ENCODE measurements around the gene RANBP10.

RANBP10 gene

DNA sequence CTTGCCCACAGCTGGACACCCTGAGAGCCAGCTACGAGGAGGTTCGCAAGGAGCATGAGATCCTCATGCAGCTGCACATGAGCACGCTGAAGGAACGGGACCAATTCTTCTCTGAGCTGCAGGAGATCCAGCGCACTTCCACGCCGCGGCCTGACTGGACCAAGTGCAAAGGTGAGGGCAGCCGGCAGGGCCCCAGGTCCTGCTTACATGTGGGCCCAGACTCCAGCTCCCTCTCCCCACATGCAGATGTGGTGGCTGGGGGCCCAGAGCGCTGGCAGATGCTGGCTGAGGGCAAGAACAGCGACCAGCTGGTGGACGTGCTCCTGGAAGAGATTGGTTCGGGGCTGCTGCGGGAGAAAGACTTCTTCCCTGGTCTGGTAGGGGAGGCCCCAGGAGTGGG, 19.5 kb upstream of the RANBP10 start:
- no peak for DNase-seq (ENCODE audit: low spot score)

DNA sequence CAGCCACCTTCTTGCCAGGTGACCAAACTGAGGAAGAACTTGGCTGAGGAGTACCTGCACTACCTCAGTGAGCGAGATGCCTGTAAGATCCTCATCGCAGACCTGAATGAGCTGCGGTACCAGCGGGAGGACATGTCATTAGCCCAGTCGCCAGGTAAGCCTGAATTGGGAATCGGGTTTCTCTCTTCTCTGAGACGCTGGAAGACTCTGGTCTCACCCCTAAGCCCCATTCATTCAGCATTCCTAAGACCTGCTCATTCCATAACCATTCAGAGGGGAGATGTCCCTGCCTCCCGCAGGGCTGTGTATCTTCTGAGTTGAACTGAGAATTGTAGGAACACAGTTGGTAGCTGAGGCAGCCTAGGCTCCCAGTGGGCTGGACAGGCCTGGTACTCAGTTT, 18.8 kb upstream of the RANBP10 start:
- DNase-seq (ENCODE audit: low spot score) = no peak

DNA sequence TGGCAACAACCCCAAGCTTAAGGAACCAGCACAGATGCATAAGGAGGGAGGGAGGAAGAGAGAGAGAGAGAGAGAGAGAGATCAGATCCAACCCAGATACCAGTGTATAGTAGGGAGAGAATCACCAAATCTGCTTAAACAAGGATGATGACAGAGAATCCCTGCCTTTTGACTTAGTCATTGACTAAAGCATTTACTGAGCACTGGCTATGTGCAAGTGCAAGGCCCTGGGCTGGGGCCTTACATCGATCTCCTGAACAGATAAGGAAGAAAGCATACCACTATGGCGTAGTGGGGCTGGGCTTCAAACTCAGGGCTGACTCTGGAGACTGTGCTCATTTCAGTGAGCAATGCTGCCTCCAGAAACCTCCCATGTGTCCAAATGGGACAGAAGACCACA, 16.2 kb upstream of the RANBP10 start:
- DNase-seq (ENCODE audit: low spot score) = no peak

DNA sequence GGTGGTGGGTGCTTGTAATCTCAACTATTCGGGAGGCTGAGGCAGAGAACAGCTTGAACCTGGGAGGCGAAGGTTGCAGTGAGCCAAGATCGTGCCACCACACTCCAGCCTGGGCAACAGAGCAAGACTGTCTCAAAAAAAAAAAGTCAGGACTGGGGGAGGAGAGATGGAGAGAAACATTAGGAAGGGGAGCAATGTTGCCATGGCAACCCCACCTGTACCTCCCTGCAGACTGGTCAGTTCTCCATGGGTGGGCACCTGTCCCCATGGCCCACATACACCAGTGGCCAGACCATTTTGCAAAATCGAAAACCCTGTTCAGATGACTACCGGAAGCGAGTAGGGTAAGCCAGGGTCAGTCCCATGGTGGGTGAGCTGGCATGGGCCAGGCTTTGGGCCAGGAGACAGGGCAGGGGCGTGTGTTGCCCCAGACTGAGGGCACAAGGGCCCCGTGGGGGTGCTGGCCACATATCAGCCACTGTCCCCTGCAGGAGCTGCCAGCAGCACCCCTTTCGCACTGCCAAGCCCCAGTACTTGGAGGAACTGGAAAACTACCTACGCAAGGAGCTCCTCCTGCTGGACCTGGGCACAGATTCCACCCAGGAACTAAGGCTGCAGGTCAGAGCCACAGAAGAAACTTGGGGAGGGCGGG, 14.4 kb upstream of the RANBP10 start:
- DNase-seq (ENCODE audit: low spot score) = no peak

DNA sequence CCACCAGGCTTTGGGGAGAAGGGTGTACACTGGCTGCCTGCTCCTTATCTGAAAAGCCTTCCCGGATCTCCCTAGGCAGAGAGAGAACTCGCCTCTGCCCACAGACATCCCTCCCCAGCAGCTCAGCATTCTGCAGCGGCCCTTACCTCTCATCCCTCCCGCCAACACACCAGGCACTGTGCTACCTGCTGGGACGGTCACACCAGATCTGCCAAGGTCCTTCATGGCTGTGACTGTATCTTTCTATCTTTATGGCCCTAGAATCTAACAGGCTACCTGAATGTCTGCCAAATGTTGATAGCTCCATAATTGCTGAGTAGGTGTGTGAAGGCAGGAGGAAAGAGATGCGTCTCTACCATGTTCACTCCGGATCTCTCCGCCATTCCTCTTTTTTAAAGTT, 8.2 kb upstream of the RANBP10 start:
- no peak for DNase-seq (ENCODE audit: low spot score)

DNA sequence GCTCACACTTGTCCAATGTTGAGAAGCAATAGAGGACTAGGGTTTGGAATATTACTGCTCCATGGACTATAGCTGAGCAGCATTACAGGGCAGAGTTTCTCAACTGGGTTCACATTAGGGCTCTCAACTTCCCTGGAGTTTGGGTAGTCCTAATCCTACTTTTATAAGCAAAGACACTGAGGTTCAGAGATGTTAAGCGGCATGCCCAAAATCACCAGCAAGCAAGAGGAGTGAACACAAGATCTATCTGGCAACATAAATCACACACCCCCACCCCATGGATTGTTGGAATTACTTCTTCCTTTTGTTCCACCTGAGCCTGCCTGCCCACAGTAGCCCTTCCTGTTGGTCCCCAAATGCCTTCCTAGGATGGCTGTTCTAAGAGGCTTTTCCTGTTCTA, 5.5 kb upstream of the RANBP10 start:
- DNase-seq (ENCODE audit: low spot score) = no peak

DNA sequence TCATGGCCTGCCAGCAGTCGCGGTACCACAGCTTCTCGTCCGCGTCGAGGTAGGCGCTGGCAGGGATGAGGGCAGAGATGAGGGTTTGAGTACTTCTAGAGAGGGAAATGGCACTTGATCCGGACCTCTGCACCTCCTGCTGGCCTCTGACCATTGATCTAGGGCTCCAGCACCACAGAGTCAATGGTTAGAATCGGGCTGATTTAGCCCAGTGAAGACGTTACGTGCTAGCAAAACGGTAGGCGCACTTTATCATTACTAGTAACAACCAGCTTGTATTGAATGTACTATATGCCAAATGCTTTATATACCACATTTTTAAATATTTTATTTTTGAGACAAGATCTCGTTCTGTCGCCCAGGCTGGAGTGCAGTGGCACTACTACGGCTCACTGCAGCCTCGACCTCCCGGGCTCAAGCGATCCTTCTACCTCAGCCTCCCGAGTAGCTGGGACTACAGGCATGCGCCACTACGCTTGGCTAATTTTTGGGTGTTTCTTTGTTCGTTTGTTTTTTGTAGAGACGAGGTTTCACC, 855 bp upstream of the RANBP10 start:
- DNase-seq (ENCODE audit: low spot score) = no peak

DNA sequence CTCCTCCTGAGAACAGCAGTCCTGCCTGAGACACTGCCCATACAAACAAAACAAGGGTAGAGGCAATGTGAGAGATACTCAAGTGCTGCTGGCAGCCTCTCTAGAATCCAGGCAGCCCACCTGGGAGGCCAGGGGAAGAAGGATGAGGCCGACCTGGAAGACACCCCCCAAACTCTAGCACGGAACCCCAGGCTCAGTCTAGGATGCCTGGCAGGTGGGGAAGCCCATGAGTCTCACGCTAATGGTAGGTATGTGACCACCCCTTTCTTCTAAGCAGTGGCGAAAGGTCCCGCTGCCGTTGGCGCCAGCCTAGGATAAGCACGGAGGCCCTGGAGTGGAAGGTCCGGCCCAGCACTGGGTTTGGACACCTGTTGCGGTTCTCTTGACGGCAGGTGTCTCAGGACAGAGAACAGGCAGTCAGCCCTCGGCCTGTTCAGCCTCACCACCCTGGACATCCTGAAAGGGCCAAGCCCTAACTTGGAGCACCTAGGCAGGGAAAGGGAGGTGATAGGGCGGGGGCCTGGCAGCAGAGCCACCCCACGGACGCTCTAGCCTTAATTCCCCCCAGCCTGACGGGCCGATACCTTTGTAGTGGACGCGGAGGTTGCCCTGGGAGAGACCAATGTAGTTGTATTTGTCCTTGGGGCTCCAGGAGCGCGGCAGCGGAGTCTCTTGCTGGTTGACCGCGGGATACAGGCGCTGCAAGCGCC, 487 bp downstream of the RANBP10 start:
- DNase-seq (ENCODE audit: low spot score) = no peak

DNA sequence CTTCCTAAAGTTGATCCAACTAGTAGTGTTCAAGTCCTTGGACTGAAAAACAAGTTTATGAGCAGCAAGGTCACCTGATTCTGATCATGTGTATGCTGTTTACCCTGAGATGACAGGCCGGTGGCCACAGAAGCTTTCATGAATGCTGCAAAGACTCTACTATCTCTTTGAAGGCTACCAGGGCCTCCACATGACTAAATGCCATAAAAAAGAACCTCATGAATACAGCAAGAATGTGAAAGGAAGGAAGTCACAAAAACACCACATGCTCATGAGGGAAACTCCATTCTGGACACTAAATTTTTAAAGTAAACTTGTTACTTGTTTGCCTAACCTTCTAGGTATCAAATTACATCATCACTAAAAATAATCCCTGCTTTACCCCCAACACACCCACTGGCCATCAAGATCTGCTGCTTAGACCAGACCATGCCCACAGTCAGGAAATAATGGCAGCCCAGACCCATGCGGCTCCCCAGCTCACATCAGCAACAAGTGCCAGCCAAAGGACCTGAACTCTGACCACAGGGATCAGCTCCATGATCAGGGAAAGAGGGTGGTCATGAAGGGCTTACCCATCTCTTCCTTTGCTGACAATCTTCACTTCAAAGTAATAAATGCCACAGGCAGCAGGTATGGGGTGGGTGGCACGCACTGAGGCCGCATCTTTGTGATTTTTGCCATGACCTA, 1.4 kb downstream of the RANBP10 start:
- DNase-seq (ENCODE audit: low spot score) = no peak

DNA sequence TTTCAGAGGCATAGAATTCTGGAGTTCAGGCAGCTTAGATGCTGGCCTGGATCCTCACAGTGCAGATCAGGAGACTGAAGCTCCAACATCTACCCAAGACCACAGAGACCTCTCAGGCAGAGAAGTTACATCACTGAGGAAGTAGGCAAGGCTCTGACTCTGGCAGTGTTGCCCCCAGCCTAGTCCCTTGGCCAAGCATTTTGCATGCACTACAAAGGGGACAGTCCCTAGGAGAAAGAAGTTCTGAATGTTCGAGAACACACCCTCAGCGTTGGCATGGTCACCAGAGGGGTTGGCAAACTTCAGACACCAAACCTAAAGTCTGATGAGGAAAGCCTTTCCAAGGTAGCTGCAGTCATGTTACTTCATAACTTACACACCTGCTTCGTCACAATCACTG, 2.5 kb downstream of the RANBP10 start:
- DNase-seq (ENCODE audit: low spot score) = no peak

DNA sequence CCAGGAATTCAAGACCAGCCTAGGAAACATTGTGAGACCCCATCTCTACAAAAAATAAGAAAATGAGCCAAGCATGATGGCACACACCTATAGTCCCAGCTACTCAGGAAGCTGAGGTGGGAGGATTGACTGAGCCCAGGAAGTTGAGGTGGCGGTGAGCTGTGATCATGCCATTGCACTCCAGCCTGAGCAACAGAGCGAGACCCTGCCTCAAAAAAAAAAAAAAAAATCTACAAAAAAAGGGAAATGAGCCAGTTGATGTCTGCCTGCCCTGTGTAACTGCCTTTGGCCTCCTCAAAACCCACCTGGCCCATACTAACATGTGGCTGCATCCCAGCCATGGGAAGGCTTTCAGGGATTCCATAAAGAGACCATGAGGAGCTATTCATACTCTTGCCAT, 4.5 kb downstream of the RANBP10 start:
- DNase-seq (ENCODE audit: low spot score) = no peak

DNA sequence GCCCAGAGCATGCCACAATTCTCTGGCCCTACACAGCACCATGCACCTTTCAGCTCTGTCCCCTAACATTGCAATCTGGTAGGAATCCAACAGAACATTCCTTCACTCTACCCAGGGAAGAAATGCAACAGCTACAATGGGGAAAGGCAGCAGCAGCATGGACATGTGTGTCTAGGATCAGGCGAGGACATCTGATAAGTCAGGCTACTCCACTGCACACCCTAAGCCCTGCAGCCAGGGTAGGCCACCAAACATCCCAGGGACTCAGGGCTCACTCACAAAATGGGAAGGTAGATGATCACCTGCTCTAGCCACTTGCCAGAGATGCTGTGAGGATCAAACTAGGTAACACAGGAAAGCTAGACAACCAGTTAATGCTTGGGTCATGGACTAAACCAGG, 5.1 kb downstream of the RANBP10 start:
- DNase-seq (ENCODE audit: low spot score) = no peak

DNA sequence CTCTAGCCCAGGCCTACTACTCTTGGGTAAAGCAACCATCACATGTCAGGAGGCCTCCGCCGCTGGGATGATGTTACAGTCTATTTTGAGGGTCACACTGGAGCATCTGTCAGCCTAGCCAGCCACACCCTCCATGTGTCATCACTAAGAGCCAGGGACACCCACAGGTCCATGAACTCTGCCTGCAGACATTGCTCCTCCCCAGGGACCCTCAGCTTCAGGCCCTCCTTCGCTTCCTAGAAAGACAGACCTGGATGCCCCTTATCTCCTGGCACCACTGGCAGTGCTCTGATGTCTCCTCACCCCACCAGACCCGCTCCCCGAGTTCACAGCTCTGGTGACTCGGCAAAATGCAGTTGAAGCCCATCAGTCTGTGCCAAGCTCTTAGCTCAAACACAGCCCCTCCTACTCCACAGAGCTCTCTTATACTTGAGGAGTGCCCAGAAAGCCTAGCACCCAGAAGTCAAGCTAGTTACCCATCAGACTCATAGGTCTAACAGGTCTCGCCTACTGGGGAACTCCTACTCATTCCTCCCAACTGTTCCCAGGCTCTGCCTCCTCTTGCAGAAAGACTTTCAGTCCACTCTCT, 5.9 kb downstream of the RANBP10 start:
- no peak for DNase-seq (ENCODE audit: low spot score)

DNA sequence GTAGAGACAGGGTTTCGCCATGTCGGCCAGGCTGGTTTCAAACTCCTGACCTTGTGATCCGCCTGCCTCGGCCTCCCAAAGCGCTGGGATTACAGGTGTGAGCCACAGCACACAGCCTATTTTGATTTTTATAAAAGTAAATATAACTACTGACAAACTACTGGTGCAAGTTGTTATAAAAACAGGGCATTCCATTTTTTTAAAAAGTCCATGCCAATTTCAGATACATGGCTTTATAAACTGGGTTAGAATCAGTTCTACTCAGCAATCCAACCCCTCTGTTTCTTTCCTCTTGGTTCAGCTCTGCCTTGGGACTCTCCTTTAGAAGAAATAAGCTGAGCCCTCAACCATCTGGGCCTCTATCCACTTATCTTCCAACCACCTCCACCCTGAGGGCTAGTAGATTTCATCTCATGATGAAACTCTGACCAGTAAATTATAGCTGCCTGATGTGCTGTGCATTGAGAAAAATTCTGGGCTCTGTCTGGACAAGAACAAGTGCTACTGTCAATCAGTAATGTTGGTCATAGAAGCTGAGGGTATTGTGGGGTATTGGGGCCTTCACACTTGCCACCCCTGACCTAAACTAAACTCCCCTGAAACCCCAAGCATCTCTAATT, 10.2 kb downstream of the RANBP10 start:
- no peak for DNase-seq (ENCODE audit: low spot score)

DNA sequence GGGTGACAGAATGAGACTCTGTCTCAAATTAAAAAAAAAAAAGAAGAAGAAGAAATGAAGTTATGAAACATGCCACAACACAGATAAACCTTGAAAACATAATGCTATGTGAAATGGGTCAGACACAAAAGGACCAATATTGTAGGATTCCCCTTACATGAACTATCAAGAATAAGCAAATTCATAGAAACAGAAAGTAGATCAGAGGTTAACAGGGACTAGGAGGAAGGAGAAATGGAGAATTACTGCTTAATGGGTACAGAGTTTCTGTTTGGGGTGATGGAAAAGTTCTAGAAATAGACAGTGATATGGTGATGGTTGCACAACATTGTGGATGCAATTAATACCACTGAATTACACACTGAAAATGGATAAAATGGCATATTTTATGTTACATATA, 16.3 kb downstream of the RANBP10 start:
- no peak for DNase-seq (ENCODE audit: low spot score)

DNA sequence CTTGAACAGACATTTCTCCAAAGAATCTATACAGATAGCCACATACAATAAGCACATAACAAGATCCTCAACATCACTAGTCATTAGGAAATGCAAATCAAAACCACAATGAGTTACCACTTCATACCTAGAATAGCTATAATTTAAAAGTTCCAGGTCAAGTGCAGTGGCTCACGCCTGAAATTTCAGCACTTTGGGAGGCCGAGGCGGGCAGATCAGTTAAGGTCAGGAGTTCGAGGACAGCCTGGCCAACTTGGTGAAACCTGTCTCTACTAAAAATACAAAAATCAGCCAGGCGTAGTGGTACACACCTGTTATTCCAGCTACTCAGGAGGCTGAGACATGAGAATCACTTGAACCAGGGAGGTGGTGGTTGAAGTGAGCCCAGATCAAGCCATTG, 19.9 kb downstream of the RANBP10 start:
- DNase-seq (ENCODE audit: low spot score) = no peak

DNA sequence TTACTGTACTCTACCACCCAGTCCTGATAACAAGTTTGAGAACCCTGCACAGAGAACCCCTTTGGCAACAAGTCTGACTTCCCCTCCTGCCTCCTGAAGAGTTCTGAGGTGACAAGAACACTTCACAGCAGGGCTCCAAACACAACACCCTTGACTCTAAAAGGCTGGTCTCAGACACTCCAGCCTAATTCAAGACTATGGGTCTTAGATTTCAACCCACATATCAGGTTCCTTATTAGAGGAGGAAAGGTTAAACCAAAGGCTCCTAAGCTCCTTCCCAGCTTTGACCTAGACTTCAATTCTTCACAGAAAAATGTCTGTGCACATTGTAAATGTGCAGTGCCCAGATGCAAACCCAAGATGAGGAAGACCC, 23.0 kb downstream of the RANBP10 start:
- DNase-seq (ENCODE audit: low spot score) = no peak

DNA sequence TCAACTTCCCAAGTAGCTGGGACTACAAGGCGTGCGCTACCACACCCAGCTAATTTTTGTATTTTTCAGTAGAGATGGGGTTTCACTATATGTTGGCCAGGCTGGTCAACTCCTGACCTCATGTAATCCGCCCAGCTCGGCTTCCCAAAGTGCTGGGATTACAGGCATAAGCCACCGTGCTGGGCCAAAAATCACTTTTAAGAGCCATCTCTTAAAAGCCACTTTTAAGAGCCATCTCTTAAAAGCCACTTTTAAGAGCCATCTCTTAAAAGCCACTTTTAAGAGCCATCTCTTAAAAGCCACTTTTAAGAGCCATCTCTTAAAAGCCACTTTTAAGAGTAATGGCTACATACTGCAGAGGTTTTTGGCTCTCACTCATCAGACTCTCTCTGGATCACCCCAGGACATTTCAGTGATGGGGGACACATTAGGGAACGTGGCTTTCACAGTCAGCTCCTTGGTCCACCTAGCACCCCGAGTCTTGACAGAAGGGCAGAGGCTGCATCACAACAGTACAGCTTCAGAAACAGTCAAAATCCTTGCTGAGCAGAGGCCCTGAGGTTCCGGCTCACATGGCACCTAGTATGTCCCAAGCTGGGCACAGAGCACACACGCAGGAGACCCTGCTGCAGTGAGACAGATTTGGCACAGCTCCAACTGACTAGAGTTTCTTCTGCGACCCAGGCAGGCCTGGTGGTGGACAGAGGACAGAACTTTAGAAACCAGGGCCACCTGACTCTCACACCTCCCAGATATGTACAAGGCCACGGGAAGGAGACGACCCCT, 23.6 kb downstream of the RANBP10 start:
- no peak for DNase-seq (ENCODE audit: low spot score)

DNA sequence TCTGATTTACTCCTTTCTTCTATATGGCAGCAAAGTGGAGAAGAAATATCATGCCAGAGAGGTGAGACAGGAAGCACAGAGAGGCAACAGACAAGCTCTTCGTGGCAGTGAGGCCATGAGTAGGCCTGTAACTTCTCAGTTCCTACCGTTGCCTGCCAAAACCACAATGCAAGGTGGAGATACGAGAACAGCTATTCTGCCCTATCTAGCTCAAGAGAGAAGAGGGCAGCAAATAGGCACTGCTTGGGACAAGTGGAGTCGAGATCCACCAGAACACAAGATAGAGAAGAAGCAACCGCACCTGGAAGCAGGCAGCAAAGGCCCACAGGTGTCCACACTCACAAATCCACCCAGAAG, 24.8 kb downstream of the RANBP10 start:
- no peak for DNase-seq (ENCODE audit: low spot score)

DNA sequence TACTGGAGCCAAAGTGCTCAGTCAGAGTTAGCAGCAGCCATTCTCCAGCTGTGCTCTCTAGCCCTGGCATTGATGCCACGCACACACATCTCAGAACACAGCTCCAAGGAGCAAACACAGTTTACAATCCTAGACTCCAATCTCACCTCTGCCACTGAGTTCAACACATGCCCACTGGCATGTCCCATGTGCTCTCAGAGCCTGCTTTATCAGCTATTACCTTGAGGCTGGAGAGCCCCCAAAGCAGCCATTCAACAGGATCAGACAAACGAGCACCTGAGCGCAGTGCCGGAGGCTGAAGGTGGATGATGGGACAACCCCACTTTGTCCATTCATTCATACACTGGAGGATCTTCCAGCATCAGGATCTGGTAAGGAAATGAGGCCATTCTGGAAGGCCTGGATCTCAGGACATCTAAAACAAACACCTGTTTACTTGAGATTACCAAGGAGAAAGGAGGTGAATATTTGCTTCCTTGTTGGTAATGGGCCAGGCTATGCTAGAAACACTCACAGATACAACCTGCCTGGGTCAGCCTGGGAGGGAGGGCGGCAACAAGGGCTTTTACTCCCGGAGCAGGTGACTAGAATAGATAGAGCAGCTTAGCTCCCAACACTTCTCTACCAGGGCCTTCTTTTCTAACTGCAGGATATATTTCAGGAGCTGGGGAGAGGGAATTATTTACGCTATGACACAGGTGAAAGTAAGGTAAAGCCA, 25.4 kb downstream of the RANBP10 start:
- no peak for DNase-seq (ENCODE audit: low spot score)
